ENCODE measurements around the gene APEH.

Gene APEH

DNA sequence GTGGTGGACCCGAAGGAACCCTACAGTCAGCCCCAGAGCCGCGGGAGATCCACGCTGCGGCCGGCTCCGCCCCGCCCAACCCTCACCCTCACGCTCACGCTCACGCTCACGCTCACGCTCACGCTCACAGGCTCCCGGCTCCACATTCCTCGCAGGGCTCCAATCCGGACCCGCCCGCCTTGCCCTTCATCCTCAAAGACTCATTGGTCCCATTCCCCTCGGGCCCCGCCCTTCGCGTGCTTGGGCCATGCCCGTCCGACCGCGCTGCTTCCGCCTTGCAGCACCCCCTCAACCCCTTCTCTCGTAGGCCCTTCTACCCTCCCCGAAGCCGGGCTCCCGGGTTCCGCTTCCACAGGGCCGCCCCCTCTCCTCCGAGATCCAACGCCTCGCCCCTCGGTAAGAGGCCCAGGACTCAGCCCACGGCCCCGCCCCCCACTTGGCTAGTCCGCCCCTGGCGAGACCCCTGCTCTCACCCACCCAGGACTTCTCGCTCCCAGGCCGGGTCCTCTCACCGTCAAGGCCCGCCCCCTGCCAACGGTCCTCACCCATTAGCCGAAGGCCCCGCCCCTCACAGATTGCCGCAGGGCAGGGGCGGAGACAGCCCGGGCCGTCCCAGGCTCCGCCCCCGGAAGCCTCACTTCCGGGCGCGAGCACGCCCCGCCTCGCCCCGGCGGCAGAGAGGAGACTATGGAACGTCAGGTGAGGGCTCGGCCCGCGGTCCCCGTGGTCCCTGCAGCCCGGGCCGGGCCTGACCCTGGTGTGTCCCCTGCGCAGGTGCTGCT, at the start of gene APEH:
APEH (plus strand) TSS at position 637 of the 782 bp plus-strand sequence; CDS start at position 688, 51 bp downstream.
- H3K27ac ChIP-seq = peak within 1 kb of the TSS; percentile 97
- TF ChIP-seq, protein P1, sequence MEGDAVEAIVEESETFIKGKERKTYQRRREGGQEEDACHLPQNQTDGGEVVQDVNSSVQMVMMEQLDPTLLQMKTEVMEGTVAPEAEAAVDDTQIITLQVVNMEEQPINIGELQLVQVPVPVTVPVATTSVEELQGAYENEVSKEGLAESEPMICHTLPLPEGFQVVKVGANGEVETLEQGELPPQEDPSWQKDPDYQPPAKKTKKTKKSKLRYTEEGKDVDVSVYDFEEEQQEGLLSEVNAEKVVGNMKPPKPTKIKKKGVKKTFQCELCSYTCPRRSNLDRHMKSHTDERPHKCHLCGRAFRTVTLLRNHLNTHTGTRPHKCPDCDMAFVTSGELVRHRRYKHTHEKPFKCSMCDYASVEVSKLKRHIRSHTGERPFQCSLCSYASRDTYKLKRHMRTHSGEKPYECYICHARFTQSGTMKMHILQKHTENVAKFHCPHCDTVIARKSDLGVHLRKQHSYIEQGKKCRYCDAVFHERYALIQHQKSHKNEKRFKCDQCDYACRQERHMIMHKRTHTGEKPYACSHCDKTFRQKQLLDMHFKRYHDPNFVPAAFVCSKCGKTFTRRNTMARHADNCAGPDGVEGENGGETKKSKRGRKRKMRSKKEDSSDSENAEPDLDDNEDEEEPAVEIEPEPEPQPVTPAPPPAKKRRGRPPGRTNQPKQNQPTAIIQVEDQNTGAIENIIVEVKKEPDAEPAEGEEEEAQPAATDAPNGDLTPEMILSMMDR (conservative IDR thresholded peaks at IDR 0.05) = no peak

DNA sequence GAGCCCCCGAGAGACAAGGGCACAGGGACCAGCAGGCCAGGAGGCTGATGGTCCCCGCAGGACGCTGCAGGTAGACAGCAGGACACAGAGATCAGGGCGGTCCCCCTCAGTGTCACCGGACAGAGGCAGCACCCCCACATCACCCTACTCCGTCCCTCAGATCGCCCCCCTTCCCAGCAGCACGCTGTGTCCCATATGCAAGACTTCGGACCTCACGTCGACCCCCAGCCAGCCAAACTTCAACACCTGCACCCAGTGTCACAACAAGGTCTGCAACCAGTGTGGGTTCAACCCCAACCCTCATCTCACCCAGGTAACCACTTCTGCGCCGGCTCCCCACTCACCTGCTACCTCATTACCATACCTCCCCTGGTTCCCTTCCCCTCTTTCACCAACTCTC, 49.1 kb upstream of the APEH start:
- no peak for TF ChIP-seq ZFX (IDR thresholded peaks at IDR 0.05)
- TF ChIP-seq, protein P1 (conservative IDR thresholded peaks at IDR 0.05) = no peak
- no peak overlapping the region for H3K27ac ChIP-seq

DNA sequence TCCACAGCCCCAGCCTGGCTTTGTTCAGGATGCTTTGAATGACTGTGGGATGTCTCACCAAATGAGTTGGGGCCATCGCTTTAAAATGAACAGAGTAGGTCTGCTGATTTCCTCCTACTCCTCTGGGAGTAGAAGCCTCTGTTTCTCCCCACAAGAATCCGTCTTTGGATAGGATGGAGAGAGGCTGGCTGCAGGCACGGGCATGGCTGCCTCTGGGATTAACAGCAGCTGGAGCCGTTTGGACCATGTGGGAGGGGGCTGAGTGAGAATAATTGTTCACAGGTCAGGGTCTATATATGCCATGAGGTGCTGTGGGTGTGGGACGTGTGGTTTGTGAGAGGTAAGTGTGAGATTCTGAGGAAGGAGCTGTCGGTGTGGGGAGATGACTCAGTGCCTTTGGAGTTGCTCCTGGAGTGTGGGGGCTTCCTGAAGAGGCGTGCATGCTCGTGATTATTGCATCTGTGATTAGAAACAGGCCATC, 48.0 kb upstream of the APEH start:
- TF ChIP-seq ZFX (IDR thresholded peaks at IDR 0.05) = no peak
- TF ChIP-seq, protein P1 (conservative IDR thresholded peaks at IDR 0.05) = no peak
- H3K27ac ChIP-seq = no peak overlapping the region

DNA sequence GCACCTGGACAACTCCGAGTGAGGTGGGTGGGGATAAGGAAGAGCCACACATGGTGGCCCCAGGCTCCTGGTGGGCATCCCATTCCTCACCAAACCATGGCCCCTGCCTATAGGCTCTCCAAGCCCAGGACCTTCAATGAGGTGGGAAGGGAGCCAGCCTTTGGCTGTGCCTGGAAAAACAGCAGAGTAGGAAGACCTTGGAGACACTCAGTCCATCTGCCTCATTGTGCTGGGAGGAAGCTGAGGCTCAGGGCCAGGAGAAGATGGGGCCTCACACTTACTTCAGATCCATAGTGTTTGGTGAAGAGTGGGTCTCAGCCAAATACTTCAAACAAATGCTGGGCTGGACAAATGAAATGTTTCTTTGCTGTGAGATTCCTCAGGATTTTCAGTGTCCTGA, 47.4 kb upstream of the APEH start:
- TF ChIP-seq, protein P1 (conservative IDR thresholded peaks at IDR 0.05) = no peak
- no peak for TF ChIP-seq ZFX (IDR thresholded peaks at IDR 0.05)
- H3K27ac ChIP-seq = no peak overlapping the region

DNA sequence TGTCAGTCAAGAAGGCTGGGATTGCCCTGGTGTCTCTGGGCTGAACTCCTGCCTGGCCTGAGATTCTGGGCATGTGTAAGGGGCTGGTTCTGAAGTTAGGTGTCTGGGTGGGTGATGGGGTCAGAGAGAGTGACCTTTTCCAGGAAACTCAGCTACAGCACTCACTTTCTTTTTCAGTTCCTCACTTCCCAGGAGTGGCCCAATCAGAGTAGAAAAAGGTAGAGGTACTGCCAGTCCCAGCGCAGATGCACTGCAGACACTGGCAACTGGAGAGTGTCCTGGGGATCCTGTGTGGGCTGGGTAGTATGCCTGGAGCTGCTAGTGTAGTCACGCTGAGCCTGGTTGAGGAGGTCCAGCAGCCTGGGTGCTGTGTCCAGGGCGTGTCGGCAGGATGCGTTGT, 46.5 kb upstream of the APEH start:
- TF ChIP-seq, protein P1 (conservative IDR thresholded peaks at IDR 0.05) = no peak
- TF ChIP-seq ZFX (IDR thresholded peaks at IDR 0.05) = no peak
- H3K27ac ChIP-seq = no peak overlapping the region

DNA sequence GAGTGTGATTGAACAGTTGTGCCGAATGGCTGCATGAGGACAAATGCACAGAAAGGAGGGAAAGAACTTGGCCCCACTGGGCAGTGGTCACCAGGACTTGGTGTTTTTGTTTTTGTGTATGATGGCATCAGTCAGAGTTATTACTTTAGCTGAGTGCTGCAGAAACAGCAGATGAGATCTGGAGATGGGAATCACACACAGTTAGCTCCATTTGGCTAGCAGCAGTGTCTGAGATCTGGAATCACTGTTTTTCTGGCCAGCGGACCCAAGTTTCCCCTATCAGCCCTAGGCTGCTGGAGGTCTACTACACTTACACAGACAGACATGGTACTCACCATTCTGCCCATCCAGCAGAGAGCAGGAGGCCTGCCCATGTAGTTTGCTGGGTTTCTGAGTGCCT, 45.9 kb upstream of the APEH start:
- TF ChIP-seq, protein P1 (conservative IDR thresholded peaks at IDR 0.05) = no peak
- no peak for TF ChIP-seq ZFX (IDR thresholded peaks at IDR 0.05)
- no peak overlapping the region for H3K27ac ChIP-seq

DNA sequence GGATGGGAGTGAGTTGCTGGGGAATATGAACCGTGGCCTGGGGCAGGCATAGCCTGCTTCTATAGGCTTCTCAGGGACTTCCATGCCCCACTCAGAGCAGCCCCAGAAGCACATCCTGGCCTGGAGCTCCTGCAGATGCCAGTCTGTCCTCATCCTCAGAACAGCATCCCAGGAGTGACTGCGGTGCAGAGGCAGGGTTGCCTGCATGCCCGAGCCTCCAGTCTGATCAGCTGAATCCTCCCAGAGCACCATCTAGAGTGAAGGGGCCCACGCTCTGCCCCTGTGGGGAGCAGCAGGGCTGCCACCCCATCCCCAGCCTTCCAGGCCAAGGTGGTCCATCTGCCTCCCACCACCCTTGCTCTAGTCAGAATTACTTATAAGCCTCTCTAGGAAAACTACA, 44.7 kb upstream of the APEH start:
- TF ChIP-seq, protein P1 (conservative IDR thresholded peaks at IDR 0.05) = no peak
- no peak for TF ChIP-seq ZFX (IDR thresholded peaks at IDR 0.05)

More for the DNA sequence above, 44.7 kb upstream of the APEH start:
- no peak overlapping the region for H3K27ac ChIP-seq

Measured in C4-2B (cell line).